Gastrocnemius medialis (tissue), 4 donors: ENCODE results near the gene TGFBR2. TPM values are rescaled to one million over a fixed set of nuclear protein-coding genes. Genes with fewer than 3 reads are reported as not detected.

ENCODE experiments used
- ATAC-seq, 2 donors: fragments of 150-250 bp; one replicate each; pipeline ENCODE4 v1.9.1; 2016
- DNase-seq, 2 donors: peaks; one replicate each; pipeline ENCODE4 v3.0.0-alpha.2; 2019
- H3K27ac ChIP-seq, 4 donors: fragments of 200-600 bp; sonication (generic); 1 replicate in 1 of 4; 2 replicates in 3 of 4; pipeline ENCODE4 v1.5.1; 2016 to 2018; ENCODE audit warnings: mild to moderate bottlenecking in 2 of 4, moderate library complexity in 1 of 4
- H3K27me3 ChIP-seq, 3 donors: fragments of 200-600 bp; sonication (generic) in 2 of 3; 1 replicate in 1 of 3; 2 replicates in 2 of 3; pipeline versions ENCODE4 v1.5.1 to v1.6.0; 2016 to 2019; ENCODE audit warnings: mild to moderate bottlenecking in 1 of 3, moderate library complexity in 1 of 3
- H3K36me3 ChIP-seq, 2 donors: fragments of 200-600 bp; sonication (generic) in 1 of 2; one replicate each; pipeline ENCODE4 v1.5.1; 2017 to 2018
- H3K4me1 ChIP-seq, 2 donors: fragments of 200-600 bp; sonication (generic) in 1 of 2; one replicate each; pipeline ENCODE4 v1.5.1; 2016 to 2017; ENCODE audit warnings: mild to moderate bottlenecking in 2 of 2
- H3K4me3 ChIP-seq, 4 donors: fragments of 200-600 bp; sonication (generic) in 3 of 4; 1 replicate in 1 of 4; 2 replicates in 3 of 4; pipeline ENCODE4 v1.5.1; 2016 to 2019; ENCODE audit warnings: mild to moderate bottlenecking in 2 of 4
- H3K9me3 ChIP-seq, 3 donors: fragments of 200-600 bp; sonication (generic) in 2 of 3; 1 replicate in 1 of 3; 2 replicates in 2 of 3; pipeline ENCODE4 v1.5.1; 2016 to 2019
- CTCF ChIP-seq, 5 experiments: fragments of 450-650 bp in 3 of 5; fragments of 200-600 bp in 2 of 5; sonication (generic) in 2 of 5; IDR thresholded peaks in 4 of 5; conservative IDR thresholded peaks in 1 of 5; 1 replicate in 4 of 5; 2 replicates in 1 of 5; pipeline ENCODE4 v1.5.1; 2016 to 2019; ENCODE audit warnings: antibody characterized with exemption in 5 of 5, mild to moderate bottlenecking in 3 of 5, moderate library complexity in 3 of 5
- POLR2A ChIP-seq, 2 donors: fragments of 450-650 bp; IDR thresholded peaks; one replicate each; pipeline ENCODE4 v1.6.1; 2017; ENCODE audit warnings: antibody characterized with exemption in 2 of 2, mild to moderate bottlenecking in 2 of 2, moderate library complexity in 2 of 2
- in situ Hi-C, 4 donors: fragments of 200-750 bp; cut with MboI; loops; one replicate each; pipeline versions ENCODE4 v1.15.0 to v1.8.0; 2017; ENCODE audit warnings: low sequenced_read_pairs in 4 of 4
- intact Hi-C: fragments of 100-400 bp; cut with DNase I; formaldehyde crosslinking; loops from one replicate; pipeline ENCODE4 v1.15.1; 2023; ENCODE audit warnings: low total_unique reads
- total RNA-seq, 4 donors: library from RNA; depleted of rRNA; stranded (reverse); fragments of >200 nt; gene quantifications; one replicate each; pipeline versions ENCODE4 v1.1.0 to v1.2.3, GENCODE V29; 2016

Gene TGFBR2
- total RNA-seq, 4 donors from 2014 or later = 38.3 to 53.8 (median 47.2) TPM

- no peaks in the 10 kb centered on the region for H3K27me3 ChIP-seq
- TF ChIP-seq CTCF (IDR thresholded peaks at IDR 0.05 in 4 of 5, conservative IDR thresholded peaks at IDR 0.05 in 1 of 5) (no peak), POLR2A (IDR thresholded peaks at IDR 0.05) (no peak)
- H3K4me1 ChIP-seq = no peaks in the 10 kb centered on the region
- no peak overlapping the region for H3K4me3 ChIP-seq
- H3K27ac ChIP-seq = no peak overlapping the region
- no peak for ATAC-seq
- no peak for DNase-seq
- H3K9me3 ChIP-seq = no peaks in the 10 kb centered on the region
- H3K36me3 ChIP-seq = no peaks in the 10 kb centered on the region
- in situ Hi-C loops = no loop called here
- intact Hi-C loops = no loop called here
Observed at GRCh38 chr3:30719536-30719935, 113.1 kb downstream of the TGFBR2 start.

DNA sequence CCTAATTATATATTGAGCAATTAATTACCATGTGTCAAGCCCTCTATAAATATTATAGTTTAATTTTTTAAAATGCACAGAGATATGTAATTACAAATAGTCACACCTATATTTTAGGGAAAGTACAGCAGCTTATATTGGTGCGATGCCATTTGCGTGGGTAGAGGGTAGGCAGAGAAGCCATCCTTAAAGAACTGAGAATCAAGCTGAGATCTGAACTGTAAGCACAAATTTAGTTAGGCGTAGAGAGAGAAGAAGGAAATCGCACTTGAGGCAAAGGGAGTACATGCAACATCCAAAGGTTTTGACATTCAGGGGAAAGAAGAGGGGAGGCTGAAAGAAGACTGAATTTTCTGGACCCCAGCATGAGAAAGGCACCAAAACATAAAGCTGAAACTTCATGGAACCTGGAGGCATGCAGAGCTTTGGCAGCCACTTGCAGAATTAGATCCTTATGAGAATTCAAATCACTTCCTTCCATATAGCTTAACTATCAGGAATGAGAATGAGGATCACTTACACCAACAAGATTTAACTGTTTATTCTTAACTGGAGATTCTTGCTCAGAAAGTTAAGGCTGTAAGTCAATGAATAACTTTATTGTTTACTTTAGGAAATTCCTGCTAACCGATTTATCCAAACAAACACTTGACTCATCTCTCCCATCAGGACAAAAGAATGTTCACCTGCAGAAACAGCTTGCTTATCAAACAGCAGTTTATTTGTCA is 114.3 kb downstream of the TGFBR2 start:
- DNase-seq = no peak
- no peaks in the 10 kb centered on the region for H3K9me3 ChIP-seq
- ATAC-seq = no peak
- H3K4me1 ChIP-seq = no peaks in the 10 kb centered on the region
- TF ChIP-seq POLR2A (IDR thresholded peaks at IDR 0.05) (no peak), CTCF (IDR thresholded peaks at IDR 0.05 in 4 of 5, conservative IDR thresholded peaks at IDR 0.05 in 1 of 5) (no peak)
- no peak overlapping the region for H3K4me3 ChIP-seq
- no peaks in the 10 kb centered on the region for H3K27me3 ChIP-seq
- no peak overlapping the region for H3K27ac ChIP-seq
- in situ Hi-C loops (no loop called here), intact Hi-C loops (no loop called here)
- no peaks in the 10 kb centered on the region for H3K36me3 ChIP-seq

GRCh38 chr3:30721314-30721634 is 114.9 kb downstream of the TGFBR2 start:
- no peak for ATAC-seq
- Histone ChIP-seq H3K4me3 (no peak overlapping the region), H3K27me3 (no peaks in the 10 kb centered on the region), H3K9me3 (no peaks in the 10 kb centered on the region), H3K36me3 (no peaks in the 10 kb centered on the region), H3K4me1 (no peaks in the 10 kb centered on the region), H3K27ac (no peak overlapping the region)
- no peak for DNase-seq
- TF ChIP-seq POLR2A (IDR thresholded peaks at IDR 0.05) = no peak
- TF ChIP-seq CTCF (IDR thresholded peaks at IDR 0.05 in 4 of 5, conservative IDR thresholded peaks at IDR 0.05 in 1 of 5) = no peak
- intact Hi-C loops (no loop called here), in situ Hi-C loops (no loop called here)

- H3K4me1 ChIP-seq = peaks cover 0 to 4% of the 10 kb centered on the region in 2 donors
- no peaks in the 10 kb centered on the region for H3K9me3 ChIP-seq
- TF ChIP-seq POLR2A (IDR thresholded peaks at IDR 0.05) (no peak), CTCF (IDR thresholded peaks at IDR 0.05 in 4 of 5, conservative IDR thresholded peaks at IDR 0.05 in 1 of 5) (no peak)
- no peaks in the 10 kb centered on the region for H3K36me3 ChIP-seq
- ATAC-seq = no peak
- H3K27ac ChIP-seq = no peak overlapping the region
- H3K27me3 ChIP-seq = no peaks in the 10 kb centered on the region
- intact Hi-C loops = no loop called here
- no peak for DNase-seq
- H3K4me3 ChIP-seq = no peak overlapping the region
- in situ Hi-C loops = no loop called here
Observed at GRCh38 chr3:30723211-30723610, 116.8 kb downstream of the TGFBR2 start.

DNA sequence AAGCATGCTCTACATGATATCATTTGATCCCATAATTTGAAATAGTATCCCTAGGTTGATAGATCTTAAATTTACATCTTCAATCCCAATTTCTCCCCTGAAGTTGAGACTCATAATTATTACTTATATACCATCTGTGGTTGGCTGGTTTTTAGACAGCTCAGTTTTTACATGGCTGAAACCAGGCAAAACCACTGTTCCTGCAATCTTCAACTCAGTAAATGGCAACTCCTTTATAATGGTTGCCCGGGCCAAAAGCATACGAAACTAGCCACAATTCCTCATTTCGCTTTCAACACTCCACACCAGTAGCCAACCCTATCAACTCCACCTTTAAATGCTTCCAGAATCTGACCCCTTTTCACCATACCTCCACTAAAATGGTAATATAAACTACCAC is 118.5 kb downstream of the TGFBR2 start:
- DNase-seq (no peak), ATAC-seq (no peak)
- intact Hi-C loops (no loop called here), in situ Hi-C loops (no loop called here)
- no peak for TF ChIP-seq CTCF (IDR thresholded peaks at IDR 0.05 in 4 of 5, conservative IDR thresholded peaks at IDR 0.05 in 1 of 5)
- no peak for TF ChIP-seq POLR2A (IDR thresholded peaks at IDR 0.05)
- no peaks in the 10 kb centered on the region for H3K27me3 ChIP-seq
- peaks cover 9 to 12% of the 10 kb centered on the region in 2 donors for H3K4me1 ChIP-seq
- no peak overlapping the region for H3K4me3 ChIP-seq
- H3K36me3 ChIP-seq = no peaks in the 10 kb centered on the region
- H3K9me3 ChIP-seq = no peaks in the 10 kb centered on the region
- no peak overlapping the region for H3K27ac ChIP-seq
